Stimulated activated CD4-positive, alpha-beta T cell treated with anti-CD3 and anti-CD28 coated beads, Interleukin-4, amount 100 ng/mL, for 24 hours (primary cell): ENCODE data around the gene PTPRN2.

Source experiments
- DNase-seq: peaks from one replicate; pipeline ENCODE4 v3.0.0-alpha.2; 2020

PTPRN2 gene

DNA sequence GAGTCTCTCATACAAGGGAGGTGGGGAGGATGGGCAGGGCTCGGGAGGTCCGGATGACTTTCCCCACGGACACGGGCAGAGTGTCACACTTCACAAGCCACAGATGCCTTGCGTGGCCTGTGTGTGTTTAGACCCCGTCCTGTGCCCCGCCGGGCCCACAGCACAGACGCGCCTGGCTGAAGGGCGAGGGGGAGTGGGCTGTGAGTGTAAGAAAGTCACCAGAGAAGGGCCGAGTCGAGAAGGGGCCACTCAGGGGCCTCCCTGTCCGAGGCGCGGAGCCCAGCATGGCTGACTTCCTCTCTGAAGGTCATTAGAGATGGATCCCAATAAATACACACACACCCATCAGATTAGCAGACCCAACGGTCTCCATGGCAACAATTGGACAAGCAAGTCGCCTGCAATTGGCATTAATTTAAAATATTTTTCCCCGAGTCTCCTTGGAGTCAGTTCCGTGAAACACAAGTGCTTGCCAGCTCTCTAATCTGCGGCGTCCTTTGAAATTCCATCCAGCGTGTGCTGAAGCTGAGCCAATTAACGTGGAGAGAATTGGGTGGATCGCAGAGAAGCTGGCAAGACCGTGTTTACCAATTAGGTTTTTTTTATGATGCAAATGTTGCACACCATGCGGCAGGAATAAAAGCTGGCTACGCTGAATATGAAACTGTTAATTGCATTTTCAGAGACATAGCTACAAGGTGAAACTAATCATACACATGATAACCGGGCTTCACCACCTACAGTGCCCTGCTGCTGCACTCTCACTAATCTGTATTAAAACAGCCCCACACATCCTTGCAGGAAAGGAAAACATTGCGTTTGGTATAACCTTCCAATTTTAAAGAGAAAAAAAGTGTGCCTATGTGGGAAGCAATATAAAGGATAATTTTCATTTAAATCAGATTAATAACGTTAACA, 571.2 kb downstream of the PTPRN2 start:
- DNase-seq: no peak

- no peak for DNase-seq
Measured at GRCh38 chr7:158015403-158016179, 572.0 kb downstream of the PTPRN2 start.

DNA sequence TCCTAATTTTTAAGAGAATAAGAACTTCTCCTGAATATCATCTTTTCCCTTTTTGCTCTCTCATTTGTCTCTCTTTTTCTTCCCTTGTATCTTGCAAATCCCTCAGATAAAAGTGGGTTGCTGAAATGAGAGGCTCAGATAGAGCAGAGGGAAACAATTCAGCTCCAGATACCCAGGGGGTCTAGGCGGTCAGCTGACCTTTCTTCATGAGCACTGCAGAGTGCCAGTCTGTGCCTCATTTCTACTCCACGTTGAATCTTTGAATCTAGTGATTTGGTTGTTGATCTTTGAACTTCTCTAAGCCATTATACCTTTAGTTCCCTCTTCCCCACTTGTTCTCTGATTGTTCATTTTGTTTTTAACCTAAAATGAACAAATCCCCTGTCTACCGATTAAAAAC, 572.6 kb downstream of the PTPRN2 start:
- DNase-seq: no peak

DNA sequence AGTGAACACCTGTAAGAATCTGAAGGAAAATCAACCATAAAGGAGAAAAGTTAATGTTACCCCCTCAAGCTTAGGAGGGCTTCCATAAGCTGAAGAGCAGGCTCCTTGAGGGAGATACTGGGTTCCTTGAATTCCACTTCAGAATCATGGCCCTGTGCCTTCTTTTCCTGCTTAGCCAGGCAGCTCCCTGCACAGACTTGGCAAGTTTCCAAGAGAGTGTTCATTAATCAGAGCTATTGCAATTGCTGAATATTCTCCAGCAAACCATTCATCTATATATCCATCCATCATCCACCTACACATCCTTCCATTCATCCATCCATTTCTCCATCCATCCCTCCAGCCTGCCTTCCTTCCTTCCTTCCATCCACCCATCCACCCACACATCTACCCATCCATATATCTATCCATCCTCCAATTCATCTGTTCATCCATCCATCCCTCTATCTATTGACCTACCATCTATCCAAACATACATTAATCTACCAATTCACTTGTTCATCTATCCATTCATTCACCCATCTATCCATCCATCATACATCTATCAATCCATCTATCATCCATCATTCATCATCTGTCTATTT, 574.4 kb downstream of the PTPRN2 start:
- no peak for DNase-seq

- no peak for DNase-seq
Measured at GRCh38 chr7:158011941-158012340, 575.7 kb downstream of the PTPRN2 start.

DNA sequence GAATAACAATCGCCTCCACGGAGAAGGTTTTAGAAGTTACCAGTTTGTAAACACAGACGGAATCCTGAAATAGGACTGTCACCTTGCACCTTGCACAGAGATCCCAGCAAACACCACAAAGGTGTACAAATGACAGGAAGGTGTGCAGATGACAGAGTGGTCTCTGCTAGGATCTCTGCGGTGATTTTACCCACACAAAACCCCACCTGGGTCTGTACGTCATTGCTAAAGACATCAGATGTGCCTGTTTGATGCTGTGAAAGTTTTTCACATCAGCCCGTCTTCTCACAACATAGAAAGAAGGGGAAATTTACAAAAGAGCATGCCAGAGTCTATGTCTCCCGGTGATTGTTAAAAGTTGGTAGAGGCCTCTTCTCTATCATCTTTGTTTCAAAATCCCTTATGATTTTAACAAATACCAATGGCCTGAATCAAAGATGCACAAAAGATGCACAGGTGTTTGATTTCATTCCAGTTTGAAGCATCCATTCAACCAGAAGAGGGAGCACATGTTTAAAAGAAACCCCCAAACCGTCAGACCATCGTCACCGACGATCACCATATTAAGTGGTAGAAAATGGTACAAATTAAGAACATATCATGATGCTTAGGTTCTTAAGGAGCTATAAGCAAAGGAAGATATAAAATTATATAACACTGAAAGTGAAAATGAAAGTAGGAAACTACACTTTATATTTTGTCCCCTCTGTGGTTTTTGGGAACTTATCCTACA, 576.5 kb downstream of the PTPRN2 start:
- no peak for DNase-seq

- DNase-seq: no peak
Measured at GRCh38 chr7:158009886-158010285, 577.7 kb downstream of the PTPRN2 start.

- no peak for DNase-seq
Measured at GRCh38 chr7:158008267-158008666, 579.4 kb downstream of the PTPRN2 start.

- no peak for DNase-seq
Measured at GRCh38 chr7:158007697-158008257, 579.8 kb downstream of the PTPRN2 start.

DNA sequence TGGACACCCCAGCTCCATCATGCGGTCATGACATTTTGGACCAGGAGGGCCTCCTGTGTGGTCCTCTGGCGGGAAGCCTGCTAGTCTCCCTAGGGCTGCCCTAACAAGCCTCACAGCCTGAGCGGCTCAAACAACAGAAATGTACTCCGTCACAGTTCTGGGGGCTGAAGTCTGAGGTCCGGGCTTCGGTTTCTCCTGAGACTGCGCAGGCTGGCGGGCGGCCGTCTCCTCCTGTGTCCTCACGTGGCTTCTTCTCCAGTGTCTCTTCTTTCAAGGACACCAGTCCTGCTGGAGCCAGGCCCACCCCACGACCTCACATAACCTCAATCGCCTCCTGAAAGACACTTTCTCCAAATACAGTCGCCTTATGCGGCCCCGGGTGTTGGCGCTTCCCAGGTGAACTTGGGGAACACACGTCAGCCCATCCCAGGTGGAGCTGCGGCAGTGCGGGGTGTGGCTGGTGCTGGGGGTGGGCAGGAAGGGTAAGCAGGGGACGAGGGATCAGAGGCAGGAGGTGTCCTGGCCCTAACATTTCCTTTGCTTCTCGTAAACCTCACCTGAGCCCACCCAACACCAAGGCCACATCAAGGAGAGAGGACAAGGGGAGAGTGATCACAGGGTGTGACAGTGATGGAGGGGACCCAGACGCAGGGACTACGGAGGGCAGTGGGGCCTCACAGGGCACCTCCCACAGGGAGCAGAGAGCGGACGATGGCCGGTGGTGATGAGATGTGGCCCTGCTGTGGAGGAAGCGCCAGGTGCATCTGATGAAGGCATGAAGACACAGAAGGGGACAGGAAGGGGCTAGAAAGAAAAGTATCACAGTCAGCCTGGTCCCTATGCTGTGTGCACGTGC, 580.6 kb downstream of the PTPRN2 start:
- DNase-seq: no peak

- no peak for DNase-seq
Measured at GRCh38 chr7:158005531-158005930, 582.1 kb downstream of the PTPRN2 start.

- no peak for DNase-seq
Measured at GRCh38 chr7:158004123-158004490, 583.5 kb downstream of the PTPRN2 start.

DNA sequence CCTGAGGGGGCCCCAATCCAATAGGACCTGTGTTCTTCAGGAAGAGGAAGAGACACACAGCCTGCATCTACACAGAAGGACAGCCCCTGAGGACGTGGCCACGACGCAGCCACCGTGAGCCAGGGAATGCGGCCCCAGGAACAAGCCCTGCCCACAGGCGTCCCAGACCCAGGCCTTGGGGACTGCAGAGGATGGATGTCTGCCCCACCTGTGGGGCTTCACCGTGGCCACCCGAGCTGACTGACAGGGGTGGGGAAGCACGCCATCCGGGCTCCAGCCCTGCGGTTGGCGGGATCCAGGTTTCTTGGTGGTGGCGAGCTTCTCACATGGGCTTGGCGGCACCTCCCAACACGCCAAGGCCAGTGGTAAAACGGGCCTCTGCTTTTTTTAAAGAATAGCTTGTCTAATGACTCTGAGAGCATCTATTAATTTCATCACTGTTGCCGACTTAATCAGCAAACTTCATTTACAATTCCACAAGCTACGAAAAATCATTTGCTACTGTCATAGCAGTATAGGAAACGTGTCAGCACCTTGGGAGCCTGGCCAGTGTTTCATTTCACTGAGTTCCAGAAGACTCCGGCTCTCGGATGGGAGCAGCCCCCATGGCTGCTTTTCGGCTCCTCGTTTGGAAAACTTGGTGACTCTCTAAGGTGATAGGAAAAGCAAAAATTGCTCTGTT, 584.0 kb downstream of the PTPRN2 start:
- DNase-seq: no peak

DNA sequence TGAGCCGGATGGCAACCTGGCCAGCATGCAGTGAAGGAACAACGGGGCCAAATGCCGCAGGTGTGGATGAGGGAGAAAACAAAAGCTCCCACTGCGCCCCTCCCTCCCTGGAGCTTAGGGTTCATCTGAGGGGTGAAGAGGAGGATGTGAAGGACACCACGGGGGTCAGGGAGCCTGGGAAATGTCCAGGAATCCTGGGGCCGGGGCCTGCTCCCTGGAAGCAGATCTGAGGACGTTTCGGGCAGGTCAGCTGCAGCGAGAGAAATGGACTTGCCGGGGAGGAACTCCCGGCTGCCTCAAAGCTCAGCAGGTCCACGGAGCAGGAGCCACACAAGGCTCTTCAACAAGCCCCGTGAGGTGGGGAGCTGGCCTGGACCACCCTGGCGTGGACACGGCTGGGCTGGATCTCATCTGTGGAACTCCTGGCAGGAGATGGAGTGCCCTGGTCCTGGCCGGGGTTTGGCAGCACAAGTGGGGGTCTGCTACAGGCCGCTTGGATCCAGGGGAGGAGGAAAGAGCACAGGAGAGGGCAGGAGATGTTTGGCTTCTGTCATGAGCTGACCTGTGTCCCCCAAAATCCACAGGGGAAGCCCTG, 585.0 kb downstream of the PTPRN2 start:
- DNase-seq: no peak

- no peak for DNase-seq
Measured at GRCh38 chr7:158001621-158002320, 585.9 kb downstream of the PTPRN2 start.

- DNase-seq: no peak
Measured at GRCh38 chr7:158001003-158001402, 586.6 kb downstream of the PTPRN2 start.

DNA sequence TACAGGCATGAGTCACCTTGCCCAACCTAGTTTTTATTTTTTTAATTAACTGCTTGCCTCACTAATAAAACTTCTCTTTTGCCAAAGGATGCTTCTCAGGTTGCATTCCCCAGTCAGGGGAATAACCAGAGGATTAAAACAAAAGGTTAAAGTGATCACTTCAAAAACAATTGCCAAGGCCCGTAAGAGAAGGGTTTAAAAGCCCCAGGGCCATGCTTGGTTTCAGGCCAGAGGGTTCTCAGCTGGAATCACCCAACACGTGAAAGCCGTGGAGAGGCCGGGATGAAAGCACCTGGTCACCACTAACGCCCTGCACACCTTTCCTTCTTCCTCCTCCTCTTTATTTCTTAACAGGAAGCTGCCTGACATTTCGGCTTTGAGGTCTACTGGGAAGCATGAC, 587.5 kb downstream of the PTPRN2 start:
- DNase-seq: no peak

DNA sequence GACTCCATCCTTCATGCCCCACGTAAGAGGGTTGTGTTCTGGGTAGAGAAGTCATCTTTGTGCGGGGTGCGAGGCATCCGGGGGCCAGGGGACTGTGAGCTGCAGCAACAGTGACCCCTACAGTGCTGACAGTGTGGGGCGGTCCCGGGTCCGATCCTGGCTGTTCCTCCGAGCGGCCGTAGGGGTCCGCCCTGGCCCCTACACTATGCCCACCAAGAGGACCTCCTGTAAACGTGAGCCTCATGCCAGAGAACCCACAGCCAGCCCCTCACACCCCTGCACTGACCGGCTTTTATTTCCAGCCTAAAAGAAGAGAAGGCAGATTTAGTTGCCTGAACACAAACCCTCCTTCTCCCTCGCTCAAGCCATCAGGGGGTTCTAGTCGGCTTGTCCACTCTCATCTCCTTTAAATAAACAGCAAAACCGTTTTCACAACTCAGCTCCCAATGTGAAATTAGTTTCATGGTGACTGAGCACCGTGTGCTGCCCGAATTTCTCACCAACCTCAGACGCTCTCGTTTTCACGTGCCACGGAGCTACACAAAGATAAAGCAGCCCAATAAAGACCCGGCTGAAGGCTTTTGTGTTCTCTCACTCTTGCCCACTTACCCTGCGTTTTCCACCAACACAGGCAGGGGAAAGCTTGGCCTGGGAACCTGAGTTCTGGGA, 588.6 kb downstream of the PTPRN2 start:
- DNase-seq: no peak

GRCh38 chr7:157997471-157997870, 590.2 kb downstream of the PTPRN2 start:
- no peak for DNase-seq

GRCh38 chr7:157997080-157997440, 590.6 kb downstream of the PTPRN2 start:
- no peak for DNase-seq
